ENCODE measurements around the gene FCHO1.
A peak's percentile ranks its signal among the peaks of the same experiment; 100 is the strongest.

The FCHO1 gene

DNA sequence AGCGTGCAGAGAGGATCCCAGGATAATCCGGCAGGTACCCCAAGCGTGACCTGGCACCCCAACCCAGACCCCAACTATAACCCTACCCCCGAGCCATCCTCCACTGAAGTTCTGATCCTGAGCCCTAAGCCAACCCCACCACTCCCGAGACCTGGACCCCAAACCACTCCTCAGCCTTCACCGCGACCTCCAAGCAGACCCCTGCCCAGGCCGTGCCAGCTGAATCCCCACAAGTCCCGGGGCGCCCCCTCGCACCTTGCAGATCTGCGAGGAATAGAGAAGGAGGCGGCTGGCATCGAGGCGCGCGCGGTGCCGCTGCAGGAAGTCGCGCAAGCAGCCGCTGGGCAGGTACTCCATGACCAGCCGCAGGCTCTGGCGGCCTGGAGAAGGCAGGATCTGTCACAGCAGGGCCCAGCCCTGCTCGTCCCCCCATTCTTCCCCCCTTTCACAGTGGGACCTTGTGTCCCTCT is 80.2 kb downstream of the FCHO1 start:
- peak; percentile 42 for DNase-seq

DNA sequence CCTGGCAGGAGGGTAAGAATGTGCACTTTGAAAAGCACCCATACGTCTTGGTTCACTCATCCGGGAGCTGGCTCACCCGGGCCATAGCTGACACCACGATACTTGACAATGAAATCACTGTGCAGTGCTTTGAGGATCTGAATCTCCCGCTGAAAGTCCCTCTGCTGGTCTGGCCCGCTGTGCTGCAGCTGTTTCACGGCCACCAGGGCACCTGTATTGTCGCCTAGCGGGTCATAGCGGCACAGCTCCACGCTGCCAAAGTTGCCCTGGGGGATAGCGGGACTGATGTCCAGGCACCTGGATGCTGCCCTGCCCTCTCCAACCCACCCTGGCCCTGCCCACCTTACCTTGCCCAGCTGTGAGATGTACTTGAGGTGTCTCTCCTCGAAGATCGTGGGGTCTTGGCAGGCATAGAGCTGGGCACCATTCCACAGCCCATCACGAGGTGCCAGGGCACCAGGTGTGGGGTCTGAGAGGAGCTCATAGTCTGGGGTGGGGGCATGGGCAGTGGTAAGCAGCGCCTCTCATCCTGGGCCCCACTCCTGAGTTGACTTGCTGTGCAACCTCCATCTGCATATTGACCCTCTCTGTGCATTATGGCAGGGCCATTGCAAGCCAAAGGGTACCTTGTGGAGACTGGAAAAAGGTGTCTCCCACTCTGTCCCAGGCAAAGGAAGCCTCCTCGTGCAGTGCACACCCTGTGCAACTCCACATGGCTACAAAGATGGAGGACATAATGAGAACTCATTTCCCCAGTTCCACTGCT is 81.3 kb downstream of the FCHO1 start:
- no peak for DNase-seq

- DNase-seq: no peak
These were observed 83.3 kb downstream of the FCHO1 start for GRCh38 chr19:17834350-17835181.

- DNase-seq: no peak
These were observed 84.1 kb downstream of the FCHO1 start for GRCh38 chr19:17835182-17836006.

- DNase-seq: no peak
These were observed 85.3 kb downstream of the FCHO1 start for GRCh38 chr19:17836530-17836929.

- DNase-seq: no peak
These were observed 86.7 kb downstream of the FCHO1 start for GRCh38 chr19:17837972-17838371.
